ENCODE data around the gene NUMB.

NUMB gene

DNA sequence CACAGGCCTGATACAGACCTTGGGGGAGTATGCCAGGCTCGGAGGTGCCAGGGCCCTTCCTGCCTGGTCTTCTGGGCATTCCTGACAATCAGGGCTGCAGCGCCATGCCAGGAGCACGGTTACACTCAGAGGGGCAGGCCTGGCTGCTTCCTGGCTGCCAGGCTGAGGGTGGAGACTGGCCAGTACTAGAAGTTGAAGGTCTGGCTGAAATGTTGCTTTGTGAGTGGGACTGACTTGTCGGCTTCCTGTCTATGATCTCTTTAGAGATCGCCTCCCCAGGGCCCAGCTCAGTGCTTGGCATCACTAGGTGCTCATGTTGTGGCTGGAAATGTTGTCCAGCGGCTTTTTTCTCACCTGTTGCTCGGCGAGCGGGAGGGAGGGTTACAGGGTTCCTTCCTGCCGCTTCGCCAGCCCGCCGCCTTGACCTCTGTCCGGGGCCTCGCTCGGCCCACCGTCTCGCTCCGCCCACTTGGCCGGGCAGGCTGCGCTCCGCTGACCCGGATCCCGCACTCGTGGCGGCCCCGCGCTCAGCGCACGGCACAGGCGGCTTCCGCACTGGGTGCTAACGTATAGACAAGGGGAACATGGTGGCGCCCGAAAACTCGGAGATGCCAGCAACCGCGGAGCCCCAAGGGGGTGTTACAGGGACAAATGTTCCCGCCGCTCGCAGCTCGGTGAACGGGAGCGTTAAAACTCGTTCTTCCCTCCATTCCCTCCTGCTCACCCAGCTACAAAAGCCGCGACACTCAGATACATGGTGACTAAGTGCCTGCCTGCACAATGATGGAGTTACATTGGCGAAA is 188.4 kb downstream of the NUMB start:
- Histone ChIP-seq H3K4me1 (ENCODE audit: low read length) (no peaks in the 10 kb centered on the region), H3K36me3 (replicated peaks; ENCODE audit: low read depth, low read length) (peaks cover 7% of the 10 kb centered on the region), H2AFZ (ENCODE audit: low read depth, low read length) (0 out of 2 replicates have a peak overlapping the region, but pooled peaks have one; percentile 15), H3K4me3 (ENCODE audit: low read length) (peak overlapping the region; percentile 64), H3K9me3 (ENCODE audit: insufficient read depth, low read length) (no peaks in the 10 kb centered on the region), H3K9ac (ENCODE audit: low read length) (peak overlapping the region; percentile 27; the same call in 1 of the 2 replicates), H3K79me2 (ENCODE audit: low read length) (no peaks in the 10 kb centered on the region), H3K27ac (ENCODE audit: low read length) (no peak overlapping the region), H3K27me3 (ENCODE audit: low read depth, low read length) (no peaks in the 10 kb centered on the region), H3K4me2 (ENCODE audit: low read length) (peak overlapping the region; percentile 62), H4K20me1 (ENCODE audit: insufficient read depth, low read length) (no peaks in the 10 kb centered on the region)
- TF ChIP-seq EZH2phosphoT487 (IDR thresholded peaks at IDR 0.05; ENCODE audit: low read depth) (no peak), CTCF (IDR thresholded peaks at IDR 0.05; ENCODE audit: low read depth, low read length) (no peak)

GRCh38 chr14:73267474-73267873 is 190.9 kb downstream of the NUMB start:
- Histone ChIP-seq H3K27me3 (ENCODE audit: low read depth, low read length) (no peaks in the 10 kb centered on the region), H2AFZ (ENCODE audit: low read depth, low read length) (no peak overlapping the region), H3K79me2 (ENCODE audit: low read length) (no peaks in the 10 kb centered on the region), H4K20me1 (ENCODE audit: insufficient read depth, low read length) (no peaks in the 10 kb centered on the region), H3K36me3 (replicated peaks; ENCODE audit: low read depth, low read length) (no peaks in the 10 kb centered on the region), H3K9me3 (ENCODE audit: insufficient read depth, low read length) (no peaks in the 10 kb centered on the region), H3K4me2 (ENCODE audit: low read length) (no peak overlapping the region), H3K9ac (ENCODE audit: low read length) (no peak overlapping the region), H3K4me1 (ENCODE audit: low read length) (no peaks in the 10 kb centered on the region), H3K4me3 (ENCODE audit: low read length) (no peak overlapping the region), H3K27ac (ENCODE audit: low read length) (no peak overlapping the region)
- no peak for TF ChIP-seq CTCF (IDR thresholded peaks at IDR 0.05; ENCODE audit: low read depth, low read length)
- TF ChIP-seq EZH2phosphoT487 (IDR thresholded peaks at IDR 0.05; ENCODE audit: low read depth), result no peak

- H3K27me3 ChIP-seq (ENCODE audit: low read depth, low read length), result no peaks in the 10 kb centered on the region
- H3K9ac ChIP-seq (ENCODE audit: low read length), result no peak overlapping the region
- no peaks in the 10 kb centered on the region for H4K20me1 ChIP-seq (ENCODE audit: insufficient read depth, low read length)
- H3K79me2 ChIP-seq (ENCODE audit: low read length), result no peaks in the 10 kb centered on the region
- no peak overlapping the region for H3K4me3 ChIP-seq (ENCODE audit: low read length)
- H3K27ac ChIP-seq (ENCODE audit: low read length), result no peak overlapping the region
- H3K9me3 ChIP-seq (ENCODE audit: insufficient read depth, low read length), result no peaks in the 10 kb centered on the region
- TF ChIP-seq EZH2phosphoT487 (IDR thresholded peaks at IDR 0.05; ENCODE audit: low read depth) (no peak), CTCF (IDR thresholded peaks at IDR 0.05; ENCODE audit: low read depth, low read length) (no peak)
- H3K4me2 ChIP-seq (ENCODE audit: low read length), result no peak overlapping the region
- no peaks in the 10 kb centered on the region for H3K4me1 ChIP-seq (ENCODE audit: low read length)
- H3K36me3 ChIP-seq (replicated peaks; ENCODE audit: low read depth, low read length), result no peaks in the 10 kb centered on the region
- H2AFZ ChIP-seq (ENCODE audit: low read depth, low read length), result no peak overlapping the region
Measured at GRCh38 chr14:73266317-73266716, 192.0 kb downstream of the NUMB start.

DNA sequence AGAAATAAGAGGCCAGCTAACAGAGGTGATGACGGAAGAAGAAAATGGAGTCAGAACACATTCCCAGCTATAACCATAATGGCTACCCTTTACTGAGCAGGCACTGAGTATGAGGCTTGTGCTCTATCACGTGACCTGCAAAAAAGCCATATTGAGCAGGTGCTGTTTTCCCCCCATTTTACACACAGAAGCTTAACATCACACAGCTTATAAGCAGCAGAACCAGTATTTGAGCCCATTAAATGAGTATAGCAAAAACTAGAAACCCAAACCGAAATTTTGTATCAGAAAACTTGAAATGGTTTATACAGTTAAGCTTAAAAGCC is 192.7 kb downstream of the NUMB start:
- Histone ChIP-seq H3K79me2 (ENCODE audit: low read length) (no peaks in the 10 kb centered on the region), H3K27ac (ENCODE audit: low read length) (no peak overlapping the region)

More for the DNA sequence above, 192.7 kb downstream of the NUMB start:
- Histone ChIP-seq H3K9ac (ENCODE audit: low read length) (no peak overlapping the region), H3K9me3 (ENCODE audit: insufficient read depth, low read length) (no peaks in the 10 kb centered on the region), H3K4me1 (ENCODE audit: low read length) (no peaks in the 10 kb centered on the region), H4K20me1 (ENCODE audit: insufficient read depth, low read length) (no peaks in the 10 kb centered on the region), H3K36me3 (replicated peaks; ENCODE audit: low read depth, low read length) (no peaks in the 10 kb centered on the region), H3K4me2 (ENCODE audit: low read length) (no peak overlapping the region), H2AFZ (ENCODE audit: low read depth, low read length) (no peak overlapping the region), H3K4me3 (ENCODE audit: low read length) (no peak overlapping the region), H3K27me3 (ENCODE audit: low read depth, low read length) (no peaks in the 10 kb centered on the region)
- TF ChIP-seq CTCF (IDR thresholded peaks at IDR 0.05; ENCODE audit: low read depth, low read length) (no peak), EZH2phosphoT487 (IDR thresholded peaks at IDR 0.05; ENCODE audit: low read depth) (no peak)

All from OCI-LY3 (cell line).